Skeletal muscle tissue (tissue), 4 donors: ENCODE results near the gene RASGRF2. TPM values are rescaled to one million over a fixed set of nuclear protein-coding genes. Genes with fewer than 3 reads are reported as not detected.

Source experiments
- H3K27ac ChIP-seq: one replicate; pipeline ENCODE4 v1.7.0; 2013; ENCODE audit warnings: mild to moderate bottlenecking, low read depth, low read length, inconsistent platforms
- H3K27me3 ChIP-seq, 3 donors: one replicate each; pipeline ENCODE4 v1.7.0; 2013; ENCODE audit warnings: low read length in 3 of 3; ENCODE audit not compliant: control insufficient read depth in 3 of 3, insufficient read depth in 3 of 3
- H3K36me3 ChIP-seq, 3 donors: one replicate each; pipeline ENCODE4 v1.7.0; 2013; ENCODE audit warnings: low read length in 3 of 3; ENCODE audit not compliant: control insufficient read depth in 3 of 3, insufficient read depth in 3 of 3
- H3K4me1 ChIP-seq, 3 donors: one replicate each; pipeline ENCODE4 v1.7.0; 2013; ENCODE audit warnings: low read length in 3 of 3, mild to moderate bottlenecking in 3 of 3; ENCODE audit not compliant: control insufficient read depth in 3 of 3, insufficient read depth in 3 of 3
- H3K4me3 ChIP-seq, 3 donors: one replicate each; pipeline ENCODE4 v1.7.0; 2013; ENCODE audit warnings: low read length in 3 of 3
- H3K9ac ChIP-seq, 3 donors: one replicate each; pipeline ENCODE4 v1.7.0; 2013; ENCODE audit warnings: low read length in 3 of 3, mild to moderate bottlenecking in 3 of 3, moderate library complexity in 2 of 3, low read depth in 1 of 3
- H3K9me3 ChIP-seq, 3 donors: one replicate each; pipeline ENCODE4 v1.7.0; 2013; ENCODE audit warnings: low read length in 3 of 3; ENCODE audit not compliant: control insufficient read depth in 3 of 3
- total RNA-seq: library from RNA; depleted of rRNA; stranded (reverse); fragments of >200 nt; gene quantifications from one replicate; pipeline ENCODE4 v1.2.3, GENCODE V29; 2014
- donor health status: Osteomylitis.

Gene RASGRF2
- total RNA-seq, 1 donor from 2014 or later, result 1.0 TPM

GRCh38 chr5:81140943-81141342 is 180.8 kb downstream of the RASGRF2 start:
- H3K9ac ChIP-seq, result no peak overlapping the region
- H3K27ac ChIP-seq, result no peak overlapping the region
- no peaks in the 10 kb centered on the region for H3K27me3 ChIP-seq

GRCh38 chr5:81142108-81142507 is 181.9 kb downstream of the RASGRF2 start:
- Histone ChIP-seq H3K4me3 (no peak overlapping the region), H3K27ac (no peak overlapping the region), H3K4me1 (peaks cover 0 to 9% (median 9%) of the 10 kb centered on the region in 3 donors), H3K27me3 (no peaks in the 10 kb centered on the region), H3K36me3 (no peaks in the 10 kb centered on the region), H3K9me3 (no peaks in the 10 kb centered on the region), H3K9ac (no peak overlapping the region)

More at GRCh38 chr5:81140943-81141342, 180.8 kb downstream of the RASGRF2 start:
- Histone ChIP-seq H3K4me1 (peaks cover 0 to 9% (median 9%) of the 10 kb centered on the region in 3 donors), H3K36me3 (no peaks in the 10 kb centered on the region), H3K4me3 (no peak overlapping the region), H3K9me3 (no peaks in the 10 kb centered on the region)

GRCh38 chr5:81145329-81145935 is 185.3 kb downstream of the RASGRF2 start:
- Histone ChIP-seq H3K36me3 (no peaks in the 10 kb centered on the region), H3K4me1 (peaks cover 3 to 7% (median 7%) of the 10 kb centered on the region in 3 donors), H3K27me3 (no peaks in the 10 kb centered on the region), H3K4me3 (no peak overlapping the region), H3K9me3 (no peaks in the 10 kb centered on the region), H3K27ac (no peak overlapping the region), H3K9ac (no peak overlapping the region)

- H3K4me1 ChIP-seq, result peaks cover 1 to 3% (median 2%) of the 10 kb centered on the region in 3 donors
- no peaks in the 10 kb centered on the region for H3K36me3 ChIP-seq
- no peak overlapping the region for H3K27ac ChIP-seq
- no peak overlapping the region for H3K9ac ChIP-seq
- H3K27me3 ChIP-seq, result no peaks in the 10 kb centered on the region
- H3K9me3 ChIP-seq, result no peaks in the 10 kb centered on the region
- no peak overlapping the region for H3K4me3 ChIP-seq
These were observed 185.9 kb downstream of the RASGRF2 start for GRCh38 chr5:81146031-81146430.

- H3K27me3 ChIP-seq, result no peaks in the 10 kb centered on the region
- no peak overlapping the region for H3K9ac ChIP-seq
- no peak overlapping the region for H3K4me3 ChIP-seq
These were observed 187.1 kb downstream of the RASGRF2 start for GRCh38 chr5:81147011-81147885.

GRCh38 chr5:81147886-81148571 is 187.9 kb downstream of the RASGRF2 start:
- no peak overlapping the region for H3K27ac ChIP-seq
- peaks cover 0 to 3% (median 0%) of the 10 kb centered on the region in 3 donors for H3K4me1 ChIP-seq
- H3K27me3 ChIP-seq, result no peaks in the 10 kb centered on the region
- H3K9ac ChIP-seq, result no peak overlapping the region
- H3K4me3 ChIP-seq, result no peak overlapping the region
- no peaks in the 10 kb centered on the region for H3K36me3 ChIP-seq
- H3K9me3 ChIP-seq, result no peaks in the 10 kb centered on the region

More at GRCh38 chr5:81147011-81147885, 187.1 kb downstream of the RASGRF2 start:
- no peaks in the 10 kb centered on the region for H3K9me3 ChIP-seq
- no peak overlapping the region for H3K27ac ChIP-seq
- no peaks in the 10 kb centered on the region for H3K36me3 ChIP-seq
- H3K4me1 ChIP-seq, result peaks cover 0 to 3% (median 0%) of the 10 kb centered on the region in 3 donors

GRCh38 chr5:81151546-81151945 is 191.4 kb downstream of the RASGRF2 start:
- H3K36me3 ChIP-seq, result no peaks in the 10 kb centered on the region
- H3K27me3 ChIP-seq, result no peaks in the 10 kb centered on the region
- no peak overlapping the region for H3K4me3 ChIP-seq
- H3K27ac ChIP-seq, result no peak overlapping the region
- no peaks in the 10 kb centered on the region for H3K9me3 ChIP-seq
- H3K9ac ChIP-seq, result no peak overlapping the region
- peaks cover 0 to 3% (median 0%) of the 10 kb centered on the region in 3 donors for H3K4me1 ChIP-seq

- no peaks in the 10 kb centered on the region for H3K9me3 ChIP-seq
- no peaks in the 10 kb centered on the region for H3K36me3 ChIP-seq
- no peaks in the 10 kb centered on the region for H3K4me1 ChIP-seq
- no peak overlapping the region for H3K27ac ChIP-seq
- no peak overlapping the region for H3K4me3 ChIP-seq
- no peak overlapping the region for H3K9ac ChIP-seq
- H3K27me3 ChIP-seq, result no peaks in the 10 kb centered on the region
These were observed 194.6 kb downstream of the RASGRF2 start for GRCh38 chr5:81154725-81155124.

GRCh38 chr5:81156732-81157131 is 196.6 kb downstream of the RASGRF2 start:
- Histone ChIP-seq H3K9me3 (no peaks in the 10 kb centered on the region), H3K27ac (no peak overlapping the region), H3K27me3 (no peaks in the 10 kb centered on the region), H3K9ac (no peak overlapping the region), H3K4me1 (no peaks in the 10 kb centered on the region), H3K4me3 (no peak overlapping the region), H3K36me3 (no peaks in the 10 kb centered on the region)
